B cell (primary cell): ENCODE data around the gene CCDC146. TPM values are rescaled to one million over a fixed set of nuclear protein-coding genes. Genes with fewer than 3 reads are reported as not detected.

Experiments
- ATAC-seq: fragments of 200-7000 bp; cut with Tn5 transposase; one replicate; pipeline ENCODE4 v1.10.0; 2021; ENCODE audit warnings: low read depth, mild to moderate bottlenecking, moderate number of reproducible peaks, moderate library complexity
- CTCF ChIA-PET: fragments of 350-600 bp; sonication (Branson Sonifier 250); formaldehyde crosslinking; loops from one replicate; lab custom pipeline; 2021; ENCODE audit warnings: antibody characterized with exemption, inconsistent platforms; lab: Charles Lee
- POLR2A ChIA-PET: fragments of 350-600 bp; sonication (Branson Sonifier 250); formaldehyde crosslinking; loops from one replicate; lab custom pipeline; 2021; ENCODE audit warnings: antibody characterized with exemption; lab: Charles Lee
- DNase-seq: peaks from one replicate; pipeline ENCODE4 v3.0.0; 2013
- H2AFZ ChIP-seq: 2 replicates; pipeline ENCODE4 v1.6.1; 2012; ENCODE audit warnings: mild to moderate bottlenecking, low read depth, low read length; ENCODE audit not compliant: insufficient read depth, poor library complexity, severe bottlenecking
- H3K27ac ChIP-seq, 2 donors: 1 replicate in 1 of 2; 2 replicates in 1 of 2; pipeline ENCODE4 v1.5.1; 2012 to 2013; ENCODE audit warnings: low read length in 2 of 2, mild to moderate bottlenecking in 2 of 2, moderate library complexity in 1 of 2
- H3K27me3 ChIP-seq, 4 experiments: fragments of 200-600 bp in 1 of 4; sonication (generic) in 1 of 4; replicated peaks in 1 of 4; 1 replicate in 2 of 4; 2 replicates in 2 of 4; pipeline versions ENCODE4 v1.6.1 to v1.7.0; 2013 to 2016; ENCODE audit warnings: low read length in 3 of 4, mild to moderate bottlenecking in 2 of 4, mixed read lengths in 1 of 4, moderate library complexity in 1 of 4; ENCODE audit not compliant: insufficient read depth in 4 of 4, control insufficient read depth in 3 of 4; ENCODE audit errors: control extremely low read depth in 1 of 4
- H3K36me3 ChIP-seq, 2 experiments: replicated peaks in 1 of 2; 1 replicate in 1 of 2; 2 replicates in 1 of 2; pipeline versions ENCODE4 v1.6.1 to v1.7.1; 2013; ENCODE audit warnings: low read length in 1 of 2; ENCODE audit not compliant: insufficient read depth in 2 of 2, control insufficient read depth in 1 of 2; ENCODE audit errors: control extremely low read depth in 1 of 2, extremely low read depth in 1 of 2
- H3K4me1 ChIP-seq, 2 donors: fragments of 200-600 bp in 1 of 2; sonication (generic) in 1 of 2; 1 replicate in 1 of 2; 2 replicates in 1 of 2; pipeline versions ENCODE4 v1.5.1 to v1.6.1; 2013 to 2017; ENCODE audit warnings: low read length in 2 of 2; ENCODE audit not compliant: control insufficient read depth in 2 of 2, insufficient read depth in 2 of 2
- H3K4me2 ChIP-seq: replicated peaks from 2 replicates; pipeline ENCODE3; 2012; ENCODE audit warnings: mild to moderate bottlenecking, low read depth, low read length; ENCODE audit not compliant: poor library complexity, severe bottlenecking
- H3K4me3 ChIP-seq, 5 experiments: fragments of 200-600 bp in 1 of 5; sonication (generic) in 1 of 5; 1 replicate in 3 of 5; 2 replicates in 2 of 5; pipeline versions ENCODE4 v1.5.1 to v1.7.0; 2011 to 2016; ENCODE audit warnings: low read length in 4 of 5, mild to moderate bottlenecking in 4 of 5, low read depth in 2 of 5, control low read depth in 1 of 5, moderate library complexity in 1 of 5; ENCODE audit not compliant: insufficient read depth in 1 of 5; ENCODE audit errors: control extremely low read depth in 1 of 5, extremely low read depth in 1 of 5
- H3K79me2 ChIP-seq: fragments of 200-600 bp; sonication (generic); one replicate; pipeline ENCODE4 v1.6.0; 2016; ENCODE audit warnings: low read length; ENCODE audit not compliant: control insufficient read depth, insufficient read depth
- H3K9ac ChIP-seq: fragments of 200-600 bp; sonication (generic); 2 replicates; pipeline ENCODE4 v1.6.1; 2017; ENCODE audit warnings: mild to moderate bottlenecking, low read length, moderate library complexity
- H3K9me3 ChIP-seq, 3 donors: one replicate each; pipeline versions ENCODE4 v1.6.1 to v1.7.1; 2013; ENCODE audit warnings: low read length in 2 of 3; ENCODE audit not compliant: control insufficient read depth in 2 of 3, insufficient read depth in 1 of 3; ENCODE audit errors: control extremely low read depth in 1 of 3
- H4K20me1 ChIP-seq: 2 replicates; pipeline ENCODE4 v1.6.0; 2012; ENCODE audit warnings: mild to moderate bottlenecking, low read length; ENCODE audit not compliant: insufficient read depth, control insufficient read depth, poor library complexity, severe bottlenecking
- H3K27ac Mint-ChIP-seq: one replicate; pipeline ENCODE4 v1.8.0; 2021; ENCODE audit warnings: mixed read lengths
- H3K27me3 Mint-ChIP-seq: one replicate; pipeline ENCODE4 v1.8.0; 2021; ENCODE audit warnings: mixed read lengths
- H3K4me1 Mint-ChIP-seq: one replicate; pipeline ENCODE4 v1.8.0; 2021; ENCODE audit warnings: mixed read lengths
- H3K4me3 Mint-ChIP-seq: one replicate; pipeline ENCODE4 v1.8.0; 2021; ENCODE audit warnings: mixed read lengths
- H3K9me3 Mint-ChIP-seq: one replicate; pipeline ENCODE4 v1.8.0; 2022; ENCODE audit warnings: mixed read lengths; ENCODE audit not compliant: insufficient read depth
- EZH2 ChIP-seq: IDR thresholded peaks from 2 replicates; pipeline ENCODE4 v1.6.1; 2012; ENCODE audit warnings: borderline replicate concordance, low read depth, mild to moderate bottlenecking, moderate library complexity, low read length; ENCODE audit not compliant: insufficient read depth, poor library complexity, severe bottlenecking
- WGBS: methylation state at CpG from one replicate; pipeline ENCODE4 v1.1.5; 2013; ENCODE audit warnings: missing lambda C conversion rate; ENCODE audit not compliant: insufficient coverage; 5-methylcytosine and 5-hydroxymethylcytosine counted together
- intact Hi-C: fragments of 100-400 bp; cut with micrococcal nuclease; formaldehyde crosslinking; loops from one replicate; pipeline ENCODE4 v1.10.0; 2022
- polyA plus RNA-seq: library from polyadenylated mRNA; depleted of rRNA; stranded (reverse); fragments of >200 nt; gene quantifications from 2 replicates; pipeline ENCODE4 v1.2.3, GENCODE V29; 2012
- total RNA-seq, 2 donors: library from RNA; stranded (reverse); fragments of 120-200 nt in 1 of 2; gene quantifications; 1 replicate in 1 of 2; 2 replicates in 1 of 2; pipeline versions ENCODE4 v1.2.3 to v1.2.4, GENCODE V29; 2013 to 2022
- TF ChIP-seq, protein P1 (sequence below): fragments of 200-600 bp; IDR thresholded peaks from one replicate; pipeline ENCODE4 v1.8.0; 2022; ENCODE audit warnings: antibody characterized with exemption, mild to moderate bottlenecking

The CCDC146 gene
- total and polyA plus RNA-seq, 2 donors (not counting 1 experiment from before 2014, with no cell fraction given), result 5.6 to 8.5 TPM

DNA sequence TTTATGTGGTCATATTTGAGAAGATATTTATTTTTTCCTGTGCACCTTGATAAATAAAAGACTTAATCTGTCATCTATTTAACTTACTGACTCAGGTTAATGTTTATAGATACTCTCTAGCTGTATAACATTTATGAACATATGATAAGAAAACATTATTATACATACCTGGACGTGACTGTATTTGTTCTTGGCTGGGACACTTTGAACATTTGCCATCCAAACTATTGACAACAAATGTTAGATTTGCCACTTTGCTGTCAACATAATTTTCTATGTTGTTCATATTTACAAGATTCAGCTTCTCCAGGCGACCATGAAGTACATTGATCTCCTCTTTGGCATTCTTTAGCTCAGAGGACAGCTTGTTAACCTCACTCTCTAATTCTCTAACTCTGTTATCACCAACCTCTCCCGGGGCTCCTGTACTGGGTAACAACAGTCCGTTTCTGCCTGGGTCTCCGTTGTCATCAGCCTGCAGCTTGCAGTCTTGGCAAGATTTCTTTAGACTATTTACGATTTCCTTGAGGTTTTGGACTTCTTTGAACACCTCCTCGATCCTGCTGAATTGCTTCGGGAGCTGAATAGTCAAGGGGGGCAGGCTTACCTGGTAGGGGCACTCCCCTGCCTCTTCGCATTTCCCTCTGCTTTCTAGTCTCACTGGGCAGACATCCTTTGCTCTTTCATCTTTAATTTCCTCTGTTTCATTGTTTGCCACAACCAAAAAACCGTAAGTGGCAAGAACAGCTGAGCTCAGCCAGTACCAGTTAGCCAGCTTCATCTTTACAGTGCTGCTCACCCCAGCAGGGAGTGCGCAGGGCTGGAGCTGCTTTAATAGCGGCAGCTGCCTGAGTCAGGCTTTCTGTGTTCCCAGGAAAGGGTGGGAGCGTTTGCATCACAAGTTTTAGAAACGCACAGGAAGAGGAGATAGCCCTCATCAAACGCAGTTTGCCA lies 76.9 kb downstream of the CCDC146 start, which contains the start of gene FGL2:
Gene FGL2 (minus strand): TSS at position 807 of the 954 bp plus-strand sequence. CDS start 26 bp downstream, at position 781.
- Histone ChIP-seq H3K27me3 (no peaks in the 10 kb centered on the region), H3K36me3 (no peaks in the 10 kb centered on the region), H3K27ac (peak within 1 kb of the TSS; percentile 66 to 83), H3K4me3 (peak within 1 kb of the TSS; percentile 45 to 85 (median 59)), H3K9ac (peak within 1 kb of the TSS; percentile 84), H2AFZ (peak within 1 kb of the TSS; percentile 83), H3K79me2 (peaks cover 28% of the 10 kb centered on the region), H3K4me1 (peaks cover 32 to 37% of the 10 kb centered on the region in 2 donors), H3K4me2 (peak within 1 kb of the TSS; percentile 82), H4K20me1 (no peaks in the 10 kb centered on the region), H3K9me3 (no peaks in the 10 kb centered on the region)
- ChIA-PET CTCF (interaction anchor here (0.7 to 4.2 kb wide), 5 partner anchors 10 to 77 kb away, joined by 3 to 40 read pairs (median 4); partner anchors contain the start of gene CCDC146), POLR2A (interaction anchor here (2.0 kb wide), 1 partner anchor 77 kb away, joined by 7 read pairs; the partner anchor contains the start of gene CCDC146)
- Mint-ChIP-seq H3K4me3 (peak within 1 kb of the TSS; percentile 87), H3K4me1 (peaks cover 67% of the 10 kb centered on the region), H3K27me3 (no peaks in the 10 kb centered on the region), H3K27ac (peak within 1 kb of the TSS; percentile 91), H3K9me3 (no peaks in the 10 kb centered on the region)
- ATAC-seq, result peak; percentile 53
- 5% methylated on average over 11 of the region's 15 CpGs for WGBS
- intact Hi-C loops, result loop anchor here (2.0 to 10.0 kb wide), 2 partner anchors 14 to 336 kb away; partner anchors contain the start of gene PTPN12
- peak; percentile 37 for DNase-seq
- TF ChIP-seq EZH2, result no peak
- TF ChIP-seq, protein P1, sequence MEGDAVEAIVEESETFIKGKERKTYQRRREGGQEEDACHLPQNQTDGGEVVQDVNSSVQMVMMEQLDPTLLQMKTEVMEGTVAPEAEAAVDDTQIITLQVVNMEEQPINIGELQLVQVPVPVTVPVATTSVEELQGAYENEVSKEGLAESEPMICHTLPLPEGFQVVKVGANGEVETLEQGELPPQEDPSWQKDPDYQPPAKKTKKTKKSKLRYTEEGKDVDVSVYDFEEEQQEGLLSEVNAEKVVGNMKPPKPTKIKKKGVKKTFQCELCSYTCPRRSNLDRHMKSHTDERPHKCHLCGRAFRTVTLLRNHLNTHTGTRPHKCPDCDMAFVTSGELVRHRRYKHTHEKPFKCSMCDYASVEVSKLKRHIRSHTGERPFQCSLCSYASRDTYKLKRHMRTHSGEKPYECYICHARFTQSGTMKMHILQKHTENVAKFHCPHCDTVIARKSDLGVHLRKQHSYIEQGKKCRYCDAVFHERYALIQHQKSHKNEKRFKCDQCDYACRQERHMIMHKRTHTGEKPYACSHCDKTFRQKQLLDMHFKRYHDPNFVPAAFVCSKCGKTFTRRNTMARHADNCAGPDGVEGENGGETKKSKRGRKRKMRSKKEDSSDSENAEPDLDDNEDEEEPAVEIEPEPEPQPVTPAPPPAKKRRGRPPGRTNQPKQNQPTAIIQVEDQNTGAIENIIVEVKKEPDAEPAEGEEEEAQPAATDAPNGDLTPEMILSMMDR, result no peak
